Mammary epithelial cell (primary cell): ENCODE data around the gene CAMTA1.

Experiments
- CTCF ChIP-seq, 2 donors: IDR thresholded peaks in 1 of 2; conservative IDR thresholded peaks in 1 of 2; 2 replicates each; pipeline ENCODE4 v1.5.1; 2011 to 2012; ENCODE audit warnings: inconsistent platforms in 2 of 2, low read length in 2 of 2, mild to moderate bottlenecking in 2 of 2, control low read depth in 1 of 2, low read depth in 1 of 2; ENCODE audit not compliant: insufficient read depth in 1 of 2; ENCODE audit errors: extremely low read depth in 1 of 2
- EZH2 ChIP-seq: IDR thresholded peaks from 2 replicates; pipeline ENCODE4 v1.6.1; 2012; ENCODE audit warnings: low read length, inconsistent platforms, borderline replicate concordance

- TF ChIP-seq CTCF (conservative IDR thresholded peaks at IDR 0.05 in 1 of 2, IDR thresholded peaks at IDR 0.05 in 1 of 2; ENCODE audit: extremely low read depth in 1 of 2, insufficient read depth in 1 of 2, low read depth in 1 of 2, low read length in 2 of 2) = no peak
- no peak for TF ChIP-seq EZH2
Measured at GRCh38 chr1:7076572-7076971, 291.3 kb downstream of the CAMTA1 start.
